Spleen (tissue), 7 donors: ENCODE measurements around the gene PTTG1IP.

ENCODE experiments used
- POLR2A ChIP-seq, 3 donors: fragments of 450-650 bp; IDR thresholded peaks; one replicate each; pipeline ENCODE4 v1.5.1; 2017; ENCODE audit warnings: antibody characterized with exemption in 3 of 3, mild to moderate bottlenecking in 1 of 3
- TF ChIP-seq, protein P1 (sequence below), 11 experiments: fragments of 200-600 bp in 7 of 11; fragments of 450-650 bp in 4 of 11; sonication (generic) in 4 of 11; IDR thresholded peaks in 8 of 11; conservative IDR thresholded peaks in 3 of 11; 1 replicate in 7 of 11; 2 replicates in 4 of 11; pipeline versions ENCODE4 v1.4.0 to v1.8.0; 2016 to 2021; ENCODE audit warnings: antibody characterized with exemption in 11 of 11, inconsistent platforms in 4 of 11, mild to moderate bottlenecking in 1 of 11
- donor health status: DM: no; HTN: no; CAD: no; lungs with moderate emphysema.
- donor health status: DM: no; HTN: no; CAD: no.
- donor health status: DM: no; HTN: no; CAD: no.

DNA sequence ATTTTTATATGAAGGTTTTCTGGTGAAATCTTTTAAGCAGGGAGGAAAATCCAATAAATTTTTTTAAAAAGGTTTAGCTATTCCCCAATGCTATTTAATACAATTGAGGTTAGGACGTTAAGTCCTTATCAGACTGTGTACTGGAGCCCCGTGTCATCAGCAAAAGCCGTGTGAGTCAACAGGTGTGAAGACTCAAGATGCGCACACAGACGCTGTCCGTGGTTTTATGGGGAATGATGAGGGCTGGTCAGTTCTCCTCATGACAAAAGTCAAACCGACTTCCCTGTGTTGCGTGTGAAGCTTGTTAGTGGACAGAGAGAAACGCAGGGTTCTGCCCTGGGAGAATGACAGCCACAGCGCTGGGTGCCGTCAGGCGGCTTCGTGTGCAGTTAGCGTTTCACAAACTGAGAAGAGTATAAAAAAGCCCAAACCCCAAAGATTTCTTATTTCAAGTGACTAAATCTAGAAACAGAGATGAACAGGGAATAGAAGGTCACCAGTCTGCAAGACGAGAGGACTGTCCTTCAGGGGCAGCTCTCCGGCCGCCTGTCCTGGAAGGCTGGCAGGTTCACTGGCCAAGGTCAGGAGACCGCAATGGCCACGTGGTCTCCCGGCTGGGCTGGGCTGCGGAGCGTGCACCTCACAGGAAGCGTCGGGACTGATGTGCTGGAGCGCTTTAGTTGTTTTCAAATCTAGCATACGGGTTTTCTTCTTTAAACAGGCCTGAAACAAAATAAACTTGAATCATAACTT, 22.4 kb downstream of the PTTG1IP start:
- TF ChIP-seq, protein P1, sequence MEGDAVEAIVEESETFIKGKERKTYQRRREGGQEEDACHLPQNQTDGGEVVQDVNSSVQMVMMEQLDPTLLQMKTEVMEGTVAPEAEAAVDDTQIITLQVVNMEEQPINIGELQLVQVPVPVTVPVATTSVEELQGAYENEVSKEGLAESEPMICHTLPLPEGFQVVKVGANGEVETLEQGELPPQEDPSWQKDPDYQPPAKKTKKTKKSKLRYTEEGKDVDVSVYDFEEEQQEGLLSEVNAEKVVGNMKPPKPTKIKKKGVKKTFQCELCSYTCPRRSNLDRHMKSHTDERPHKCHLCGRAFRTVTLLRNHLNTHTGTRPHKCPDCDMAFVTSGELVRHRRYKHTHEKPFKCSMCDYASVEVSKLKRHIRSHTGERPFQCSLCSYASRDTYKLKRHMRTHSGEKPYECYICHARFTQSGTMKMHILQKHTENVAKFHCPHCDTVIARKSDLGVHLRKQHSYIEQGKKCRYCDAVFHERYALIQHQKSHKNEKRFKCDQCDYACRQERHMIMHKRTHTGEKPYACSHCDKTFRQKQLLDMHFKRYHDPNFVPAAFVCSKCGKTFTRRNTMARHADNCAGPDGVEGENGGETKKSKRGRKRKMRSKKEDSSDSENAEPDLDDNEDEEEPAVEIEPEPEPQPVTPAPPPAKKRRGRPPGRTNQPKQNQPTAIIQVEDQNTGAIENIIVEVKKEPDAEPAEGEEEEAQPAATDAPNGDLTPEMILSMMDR (IDR thresholded peaks at IDR 0.05 in 8 of 11, conservative IDR thresholded peaks at IDR 0.05 in 3 of 11) = no peak
- TF ChIP-seq POLR2A (IDR thresholded peaks at IDR 0.05) = no peak
